Cardiac muscle cell (in vitro differentiated cells and primary cell): Measurements from ENCODE around the gene ADAMTSL1. TPM values are rescaled to one million over a fixed set of nuclear protein-coding genes. Genes with fewer than 3 reads are reported as not detected.
A peak's percentile ranks its signal among the peaks of the same experiment; 100 is the strongest.

Experiments used
- DNase-seq, 2 donors: peaks; one replicate each; pipeline versions ENCODE4 v3.0.0 to v3.0.0-alpha.2; 2010 to 2017; ENCODE audit warnings: low read depth in 1 of 2, low spot score in 1 of 2
- H3K27ac ChIP-seq: fragments of 200-600 bp; sonication (generic); 2 replicates; pipeline ENCODE4 v1.5.1; 2016
- H3K27me3 ChIP-seq: fragments of 200-600 bp; sonication (generic); 2 replicates; pipeline ENCODE4 v1.6.0; 2016; ENCODE audit warnings: control low read depth
- H3K36me3 ChIP-seq: fragments of 200-600 bp; sonication (generic); 2 replicates; pipeline ENCODE4 v1.5.1; 2016; ENCODE audit warnings: control low read depth
- H3K4me1 ChIP-seq: fragments of 200-600 bp; sonication (generic); 2 replicates; pipeline ENCODE4 v1.8.1; 2017; ENCODE audit warnings: low read depth, mild to moderate bottlenecking, mixed run types
- H3K4me3 ChIP-seq: fragments of 200-600 bp; sonication (generic); 2 replicates; pipeline ENCODE4 v1.5.1; 2016; ENCODE audit warnings: mild to moderate bottlenecking
- H3K9me3 ChIP-seq: fragments of 200-600 bp; sonication (generic); 2 replicates; pipeline ENCODE4 v1.5.1; 2017; ENCODE audit warnings: low read depth, mild to moderate bottlenecking, control low read depth
- CTCF ChIP-seq: IDR thresholded peaks from 2 replicates; pipeline ENCODE4 v1.5.1; 2012; ENCODE audit warnings: low read depth, mild to moderate bottlenecking, low read length
- polyA plus RNA-seq: library from polyadenylated mRNA; unstranded; fragments of >200 nt; fragmentation: Nextera tagmentation; extraction: Ambion mirVana; gene quantifications from 2 replicates; pipeline ENCODE4 v1.2.1, GENCODE V29; 2016
- total RNA-seq: library from RNA; depleted of rRNA; stranded (reverse); fragments of >200 nt; gene quantifications from 2 replicates; pipeline ENCODE4 v1.2.3, GENCODE V29; 2016

The ADAMTSL1 gene
- total and polyA plus RNA-seq, 2 experiments from 2014 or later = 12.6 to 63.0 TPM

- no peak for TF ChIP-seq CTCF
- H3K4me1 ChIP-seq = peaks cover 7% of the 10 kb centered on the region
- H3K9me3 ChIP-seq = no peaks in the 10 kb centered on the region
- no peak overlapping the region for H3K4me3 ChIP-seq
- DNase-seq = peak in 1 of 2 donors; percentile 23
- H3K36me3 ChIP-seq = no peaks in the 10 kb centered on the region
- no peaks in the 10 kb centered on the region for H3K27me3 ChIP-seq
- no peak overlapping the region for H3K27ac ChIP-seq
Observed at GRCh38 chr9:18623221-18624079, 149.5 kb downstream of the ADAMTSL1 start.

DNA sequence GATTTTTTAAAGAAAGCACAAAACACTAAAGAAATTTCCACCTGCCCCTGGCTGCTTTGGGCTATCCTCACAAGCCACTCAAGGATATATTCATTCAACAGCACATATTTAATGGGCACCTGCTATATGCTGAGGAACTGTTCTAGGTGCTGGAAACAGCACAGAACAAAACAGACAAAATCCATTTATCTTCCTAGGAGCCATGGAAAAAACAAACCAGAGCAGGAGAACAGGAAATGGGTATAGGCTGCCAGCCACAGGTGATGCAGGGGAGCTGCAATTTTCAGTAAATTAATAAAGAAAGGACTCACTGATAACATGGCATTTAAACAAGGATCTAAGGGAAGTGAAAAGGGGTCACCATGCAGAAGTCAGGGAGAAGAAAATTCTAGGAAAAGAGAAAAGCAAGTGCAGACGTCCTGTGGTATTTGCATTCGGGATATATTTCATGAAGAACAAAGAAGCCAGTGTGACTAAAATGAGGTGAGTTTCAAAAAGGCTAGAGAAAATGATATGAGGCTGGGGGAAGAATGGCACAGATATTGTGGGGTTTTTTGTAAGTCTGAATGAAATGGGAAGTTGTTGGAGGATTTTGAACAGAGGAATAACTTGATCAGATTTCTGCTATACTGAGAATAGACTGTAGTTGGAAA lies 152.2 kb downstream of the ADAMTSL1 start:
- Histone ChIP-seq H3K9me3 (no peaks in the 10 kb centered on the region), H3K4me3 (no peak overlapping the region), H3K27me3 (no peaks in the 10 kb centered on the region), H3K36me3 (no peaks in the 10 kb centered on the region), H3K4me1 (peaks cover 7% of the 10 kb centered on the region), H3K27ac (no peak overlapping the region)
- no peak for DNase-seq
- TF ChIP-seq CTCF = no peak

- H3K4me3 ChIP-seq = no peak overlapping the region
- H3K36me3 ChIP-seq = no peaks in the 10 kb centered on the region
- no peaks in the 10 kb centered on the region for H3K27me3 ChIP-seq
- no peak for DNase-seq
- H3K4me1 ChIP-seq = peaks cover under 1% of the 10 kb centered on the region
- H3K27ac ChIP-seq = no peak overlapping the region
- H3K9me3 ChIP-seq = no peaks in the 10 kb centered on the region
- no peak for TF ChIP-seq CTCF
Observed at GRCh38 chr9:18629136-18629535, 155.2 kb downstream of the ADAMTSL1 start.

DNA sequence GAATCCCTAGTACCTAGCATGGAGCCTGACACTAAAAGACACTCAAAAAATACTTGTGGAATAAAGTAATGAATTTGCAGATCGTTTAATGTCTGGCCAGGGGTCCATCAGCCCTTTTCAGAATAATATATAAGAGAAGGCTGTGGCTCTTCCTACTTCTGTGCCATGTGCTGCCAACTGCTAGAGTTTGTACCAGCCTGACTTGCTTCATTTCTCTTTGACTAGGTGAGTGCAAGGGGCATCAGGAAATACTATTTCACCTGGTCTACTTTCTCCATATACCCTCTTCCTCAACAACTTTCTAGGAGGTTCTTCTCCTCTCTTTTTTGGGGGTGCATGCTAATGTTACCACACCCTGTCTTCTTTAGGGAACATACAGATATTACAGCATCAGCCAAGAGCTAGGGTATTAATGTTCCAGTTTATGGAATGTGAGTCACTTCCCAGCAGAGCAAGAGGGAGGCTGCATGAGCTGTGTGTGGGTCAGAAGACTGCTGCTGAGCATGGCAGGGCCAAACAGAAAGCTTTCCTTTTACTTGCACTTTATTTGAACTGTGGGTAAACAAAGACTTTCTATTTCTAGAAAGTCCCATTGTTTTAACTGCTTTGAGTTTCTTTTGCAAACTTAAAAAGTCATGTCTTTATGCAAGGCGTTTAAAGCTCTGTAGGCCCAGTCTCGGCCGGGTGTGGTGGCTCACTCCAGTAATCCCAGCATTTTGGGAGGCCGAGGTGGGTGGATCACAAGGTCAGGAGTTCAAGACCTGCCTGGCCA lies 158.9 kb downstream of the ADAMTSL1 start:
- no peak overlapping the region for H3K4me3 ChIP-seq
- H3K36me3 ChIP-seq = no peaks in the 10 kb centered on the region
- no peak for TF ChIP-seq CTCF
- peak in 1 of 2 donors; percentile 86 for DNase-seq
- H3K9me3 ChIP-seq = no peaks in the 10 kb centered on the region
- no peaks in the 10 kb centered on the region for H3K4me1 ChIP-seq
- no peaks in the 10 kb centered on the region for H3K27me3 ChIP-seq
- no peak overlapping the region for H3K27ac ChIP-seq

GRCh38 chr9:18636781-18637180 lies 162.8 kb downstream of the ADAMTSL1 start:
- Histone ChIP-seq H3K27ac (no peak overlapping the region), H3K4me1 (no peaks in the 10 kb centered on the region), H3K36me3 (no peaks in the 10 kb centered on the region), H3K27me3 (no peaks in the 10 kb centered on the region), H3K9me3 (no peaks in the 10 kb centered on the region), H3K4me3 (no peak overlapping the region)
- peak in 1 of 2 donors; percentile 15 for DNase-seq
- no peak for TF ChIP-seq CTCF
